Hepatocyte (in vitro differentiated cells): ENCODE measurements around the gene MS4A15. TPM values are rescaled to one million over a fixed set of nuclear protein-coding genes. Genes with fewer than 3 reads are reported as not detected.

Experiments
- DNase-seq: peaks from one replicate; pipeline ENCODE4 v3.0.0-alpha.2; 2016; ENCODE audit warnings: low spot score
- H2AFZ ChIP-seq: fragments of 200-600 bp; sonication (generic); 2 replicates; pipeline ENCODE4 v1.6.0; 2016; ENCODE audit warnings: antibody characterized with exemption, mild to moderate bottlenecking
- H3K27ac ChIP-seq: fragments of 200-600 bp; sonication (generic); 2 replicates; pipeline ENCODE4 v1.5.1; 2016; ENCODE audit warnings: mild to moderate bottlenecking
- H3K27me3 ChIP-seq: fragments of 200-600 bp; sonication (generic); 2 replicates; pipeline ENCODE4 v1.6.1; 2016
- H3K36me3 ChIP-seq: fragments of 200-600 bp; sonication (generic); replicated peaks from 2 replicates; pipeline ENCODE4 v1.5.1; 2016; ENCODE audit warnings: low read depth; ENCODE audit not compliant: insufficient read depth
- H3K4me1 ChIP-seq: fragments of 200-600 bp; sonication (generic); 2 replicates; pipeline ENCODE4 v1.5.1; 2016; ENCODE audit warnings: mild to moderate bottlenecking, moderate library complexity; ENCODE audit not compliant: insufficient read depth
- H3K4me2 ChIP-seq: fragments of 200-600 bp; sonication (generic); 2 replicates; pipeline ENCODE4 v1.6.0; 2016
- H3K4me3 ChIP-seq: fragments of 200-600 bp; sonication (generic); 2 replicates; pipeline ENCODE4 v1.5.1; 2016; ENCODE audit warnings: mild to moderate bottlenecking
- H3K79me2 ChIP-seq: fragments of 200-600 bp; sonication (generic); 2 replicates; pipeline ENCODE4 v1.6.0; 2017; ENCODE audit warnings: mild to moderate bottlenecking
- H3K9me2 ChIP-seq: fragments of 200-600 bp; sonication (generic); replicated peaks from 2 replicates; pipeline ENCODE4 v1.6.0; 2017; ENCODE audit warnings: mild to moderate bottlenecking; ENCODE audit not compliant: insufficient read depth
- H3K9me3 ChIP-seq: fragments of 200-600 bp; sonication (generic); 2 replicates; pipeline ENCODE4 v1.5.1; 2016; ENCODE audit warnings: low read depth, mild to moderate bottlenecking
- H4K20me1 ChIP-seq: fragments of 200-600 bp; sonication (generic); 2 replicates; pipeline ENCODE4 v1.6.0; 2016; ENCODE audit warnings: mild to moderate bottlenecking; ENCODE audit not compliant: insufficient read depth, poor library complexity, severe bottlenecking
- CTCF ChIP-seq: fragments of 200-600 bp; sonication (generic); IDR thresholded peaks from 2 replicates; pipeline ENCODE4 v1.5.1; 2016; ENCODE audit warnings: antibody characterized with exemption, mild to moderate bottlenecking; ENCODE audit not compliant: poor library complexity
- EZH2 ChIP-seq: fragments of 200-600 bp; sonication (generic); IDR thresholded peaks from 2 replicates; pipeline ENCODE4 v1.6.1; 2016; ENCODE audit warnings: antibody characterized with exemption, mild to moderate bottlenecking, borderline replicate concordance
- EZH2phosphoT487 ChIP-seq: fragments of 200-600 bp; sonication (generic); IDR thresholded peaks from one replicate; pipeline ENCODE4 v1.6.1; 2018; ENCODE audit warnings: antibody characterized with exemption, mild to moderate bottlenecking, low read depth, moderate library complexity; ENCODE audit not compliant: unreplicated experiment, severe bottlenecking
- WGBS: methylation state at CpG from one replicate; pipeline ENCODE4 v1.1.6; 2016; ENCODE audit warnings: low lambda C conversion rate; ENCODE audit errors: missing lambda C conversion rate; 5-methylcytosine and 5-hydroxymethylcytosine counted together
- polyA plus RNA-seq: library from polyadenylated mRNA; unstranded; fragments of >200 nt; fragmentation: Nextera tagmentation; extraction: Ambion mirVana; gene quantifications from 2 replicates; pipeline ENCODE4 v1.2.1, GENCODE V29; 2016
- total RNA-seq: library from RNA; depleted of rRNA; stranded (reverse); fragments of >200 nt; gene quantifications from 2 replicates; pipeline ENCODE4 v1.2.3, GENCODE V29; 2014

Gene MS4A15
- total and polyA plus RNA-seq, 2 experiments from 2014 or later = 1.1 to 4.3 TPM

GRCh38 chr11:60803273-60803936, 46.7 kb downstream of the MS4A15 start:
- no peaks in the 10 kb centered on the region for H4K20me1 ChIP-seq
- H3K79me2 ChIP-seq = no peaks in the 10 kb centered on the region
- H2AFZ ChIP-seq = no peak overlapping the region
- DNase-seq = no peak
- TF ChIP-seq EZH2 (no peak), CTCF (no peak), EZH2phosphoT487 (no peak)
- H3K36me3 ChIP-seq = no peaks in the 10 kb centered on the region
- no peak overlapping the region for H3K4me3 ChIP-seq
- H3K4me2 ChIP-seq = no peak overlapping the region
- H3K4me1 ChIP-seq = no peaks in the 10 kb centered on the region
- no peak overlapping the region for H3K27ac ChIP-seq
- H3K27me3 ChIP-seq = no peaks in the 10 kb centered on the region
- WGBS = 88% methylated on average over 7 of the region's 7 CpGs
- no peaks in the 10 kb centered on the region for H3K9me2 ChIP-seq
- no peaks in the 10 kb centered on the region for H3K9me3 ChIP-seq

- WGBS = 79% methylated on average over 3 of the region's 3 CpGs
- Histone ChIP-seq H3K4me3 (no peak overlapping the region), H3K27me3 (no peaks in the 10 kb centered on the region), H3K36me3 (no peaks in the 10 kb centered on the region), H4K20me1 (no peaks in the 10 kb centered on the region), H3K27ac (no peak overlapping the region), H3K4me2 (no peak overlapping the region), H2AFZ (no peak overlapping the region), H3K79me2 (no peaks in the 10 kb centered on the region), H3K9me2 (no peaks in the 10 kb centered on the region), H3K4me1 (no peaks in the 10 kb centered on the region), H3K9me3 (no peaks in the 10 kb centered on the region)
- DNase-seq = no peak
- TF ChIP-seq EZH2phosphoT487 (no peak), EZH2 (no peak), CTCF (no peak)
Measured at GRCh38 chr11:60809249-60809648, 52.6 kb downstream of the MS4A15 start.

GRCh38 chr11:60809691-60810090, 53.0 kb downstream of the MS4A15 start:
- H3K4me3 ChIP-seq = no peak overlapping the region
- no peaks in the 10 kb centered on the region for H3K9me2 ChIP-seq
- H3K4me2 ChIP-seq = no peak overlapping the region
- H3K27me3 ChIP-seq = no peaks in the 10 kb centered on the region
- H3K36me3 ChIP-seq = no peaks in the 10 kb centered on the region
- H3K9me3 ChIP-seq = no peaks in the 10 kb centered on the region
- TF ChIP-seq CTCF = no peak
- no peaks in the 10 kb centered on the region for H3K4me1 ChIP-seq
- no peaks in the 10 kb centered on the region for H4K20me1 ChIP-seq
- no peaks in the 10 kb centered on the region for H3K79me2 ChIP-seq
- WGBS = 91% methylated on average over 11 of the region's 11 CpGs
- H2AFZ ChIP-seq = no peak overlapping the region
- H3K27ac ChIP-seq = no peak overlapping the region
- DNase-seq = no peak

- Histone ChIP-seq H4K20me1 (no peaks in the 10 kb centered on the region), H3K27me3 (no peaks in the 10 kb centered on the region), H3K4me3 (no peak overlapping the region), H3K79me2 (no peaks in the 10 kb centered on the region), H3K4me1 (no peaks in the 10 kb centered on the region), H3K9me2 (no peaks in the 10 kb centered on the region), H2AFZ (no peak overlapping the region), H3K9me3 (no peaks in the 10 kb centered on the region), H3K27ac (no peak overlapping the region), H3K36me3 (no peaks in the 10 kb centered on the region), H3K4me2 (no peak overlapping the region)
- no CpG with 5 or more reads among the region's 4 CpGs for WGBS
- DNase-seq = no peak
- TF ChIP-seq EZH2phosphoT487 = no peak
- no peak for TF ChIP-seq CTCF
- no peak for TF ChIP-seq EZH2
Measured at GRCh38 chr11:60810151-60810550, 53.5 kb downstream of the MS4A15 start.
